Measurements from ENCODE around the gene AP4B1. TPM values are rescaled to one million over a fixed set of nuclear protein-coding genes. Genes with fewer than 3 reads are reported as not detected.

The AP4B1 gene
- polyA plus RNA-seq, 2 donors: 12.9 to 15.1 TPM

DNA sequence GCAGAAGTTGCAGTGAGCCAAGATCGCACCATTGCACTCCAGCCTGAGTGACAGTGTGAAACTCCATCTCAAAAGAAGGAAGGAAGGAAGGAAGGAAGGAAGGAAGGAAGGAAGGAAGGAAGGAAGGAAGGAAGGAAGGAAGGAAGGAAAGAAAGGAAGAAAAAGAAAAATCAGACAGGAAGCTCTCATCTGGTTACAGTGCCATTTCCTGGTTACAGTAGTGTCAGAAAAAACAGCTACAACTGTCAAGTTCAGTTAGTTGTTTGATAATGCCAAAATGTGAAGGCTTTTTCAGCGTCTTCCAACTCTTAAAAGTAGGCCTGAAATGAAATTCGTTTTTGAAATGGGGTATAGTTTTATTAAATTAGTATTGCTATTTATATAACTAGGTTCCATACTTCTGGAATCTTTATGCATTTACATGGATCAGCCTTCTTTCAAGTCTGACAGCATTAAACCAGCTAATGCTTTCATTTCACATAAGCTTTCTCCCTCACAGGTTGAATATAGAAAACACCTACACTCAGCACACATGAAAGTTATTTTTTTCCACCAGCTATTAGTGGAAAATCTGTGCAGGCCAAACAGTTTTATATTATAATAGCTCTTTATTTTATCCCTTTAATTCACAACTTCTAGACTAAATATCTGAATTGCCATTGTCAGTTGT lies 54.3 kb downstream of the AP4B1 start:
- Histone ChIP-seq H3K9me3 (ENCODE audit: control insufficient read depth in 2 of 2, insufficient read depth in 1 of 2, low read depth in 1 of 2, low read length in 1 of 2) (no peaks in the 10 kb centered on the region), H3K4me3 (ENCODE audit: low read depth in 1 of 2, low read length in 2 of 2) (no peak overlapping the region), H3K36me3 (ENCODE audit: control insufficient read depth in 2 of 2, insufficient read depth in 2 of 2, low read length in 1 of 2) (no peaks in the 10 kb centered on the region), H3K27ac (ENCODE audit: low read depth in 2 of 2, low read length in 1 of 2) (no peak overlapping the region), H3K4me1 (ENCODE audit: control insufficient read depth in 2 of 2, insufficient read depth in 2 of 2, low read length in 1 of 2) (no peaks in the 10 kb centered on the region), H3K27me3 (ENCODE audit: control insufficient read depth in 1 of 2, insufficient read depth in 2 of 2, low read length in 2 of 2) (no peaks in the 10 kb centered on the region)
- 69 to 70% methylated on average over 3 of the region's 3 CpGs for WGBS, 2 donors

GRCh38 chr1:113849072-113849471 lies 55.5 kb downstream of the AP4B1 start:
- H3K4me3 ChIP-seq (ENCODE audit: low read depth in 1 of 2, low read length in 2 of 2): no peak overlapping the region
- H3K9me3 ChIP-seq (ENCODE audit: control insufficient read depth in 2 of 2, insufficient read depth in 1 of 2, low read depth in 1 of 2, low read length in 1 of 2): no peaks in the 10 kb centered on the region
- H3K36me3 ChIP-seq (ENCODE audit: control insufficient read depth in 2 of 2, insufficient read depth in 2 of 2, low read length in 1 of 2): no peaks in the 10 kb centered on the region
- no peaks in the 10 kb centered on the region for H3K27me3 ChIP-seq (ENCODE audit: control insufficient read depth in 1 of 2, insufficient read depth in 2 of 2, low read length in 2 of 2)
- no peaks in the 10 kb centered on the region for H3K4me1 ChIP-seq (ENCODE audit: control insufficient read depth in 2 of 2, insufficient read depth in 2 of 2, low read length in 1 of 2)
- no peak overlapping the region for H3K27ac ChIP-seq (ENCODE audit: low read depth in 2 of 2, low read length in 1 of 2)

DNA sequence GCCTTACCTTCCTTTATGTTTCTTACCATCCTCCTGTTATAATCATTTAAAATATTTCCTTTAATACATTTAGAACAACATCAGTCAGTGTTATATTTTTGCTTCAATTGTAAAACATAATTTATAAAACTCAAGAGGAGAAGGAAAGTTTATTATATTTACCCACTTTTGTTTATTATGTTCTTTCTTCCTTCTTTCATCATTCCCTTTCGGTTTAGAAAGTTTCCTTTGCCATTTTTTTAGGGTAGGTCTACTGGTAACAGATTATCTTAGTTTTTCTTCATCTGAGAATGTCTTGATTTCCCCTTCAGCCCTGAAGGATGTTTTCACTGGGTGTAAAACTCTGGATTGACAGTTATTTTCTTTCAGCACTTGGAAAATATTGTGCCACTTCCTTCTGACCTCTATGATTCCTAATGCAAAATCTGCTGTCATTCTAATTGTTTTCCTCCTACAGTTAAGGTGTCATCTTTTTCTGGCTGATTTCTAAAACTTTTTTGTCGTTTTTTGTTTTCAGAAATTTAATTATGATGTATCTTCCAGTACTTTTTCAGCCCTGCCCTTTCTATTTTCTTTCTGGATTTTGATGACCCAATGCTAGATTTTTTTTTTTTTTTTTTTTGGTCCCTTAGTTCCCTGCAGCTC lies 58.1 kb downstream of the AP4B1 start:
- H3K27ac ChIP-seq (ENCODE audit: low read depth in 2 of 2, low read length in 1 of 2): no peak overlapping the region
- 77 to 84% methylated on average over 2 of the region's 2 CpGs for WGBS, 2 donors
- no peak overlapping the region for H3K4me3 ChIP-seq (ENCODE audit: low read depth in 1 of 2, low read length in 2 of 2)
- no peaks in the 10 kb centered on the region for H3K27me3 ChIP-seq (ENCODE audit: control insufficient read depth in 1 of 2, insufficient read depth in 2 of 2, low read length in 2 of 2)
- no peaks in the 10 kb centered on the region for H3K36me3 ChIP-seq (ENCODE audit: control insufficient read depth in 2 of 2, insufficient read depth in 2 of 2, low read length in 1 of 2)
- no peaks in the 10 kb centered on the region for H3K4me1 ChIP-seq (ENCODE audit: control insufficient read depth in 2 of 2, insufficient read depth in 2 of 2, low read length in 1 of 2)
- no peaks in the 10 kb centered on the region for H3K9me3 ChIP-seq (ENCODE audit: control insufficient read depth in 2 of 2, insufficient read depth in 1 of 2, low read depth in 1 of 2, low read length in 1 of 2)

Other genes with a start within 250 kb of the AP4B1 start
- gene PHTF1, start 145.3 kb downstream of the AP4B1 start, polyA plus RNA-seq: 1 to 10 TPM; 1.6 to 2.3 TPM
- 1 to 10 TPM; 2.9 to 3.5 TPM for gene RSBN1, start 92.3 kb downstream of the AP4B1 start, polyA plus RNA-seq
- 1 to 10 TPM in 1 of 2 donors, under 1 TPM in 1; 0.76 to 1.5 TPM for gene PTPN22, start 33.1 kb downstream of the AP4B1 start, polyA plus RNA-seq
- 1 to 10 TPM; 4.2 to 4.6 TPM for gene BCL2L15, start 17.2 kb downstream of the AP4B1 start, polyA plus RNA-seq
- gene DCLRE1B, start 527 bp upstream of the AP4B1 start, polyA plus RNA-seq: 1 to 10 TPM; 1.5 to 3.7 TPM
- 10 to 100 TPM; 10.8 to 14.5 TPM for gene HIPK1, start 24.5 kb upstream of the AP4B1 start, polyA plus RNA-seq
- gene OLFML3, start 74.7 kb upstream of the AP4B1 start, polyA plus RNA-seq: 1 to 10 TPM; 4.7 to 6.7 TPM
- not detected for gene SYT6, start 249.1 kb upstream of the AP4B1 start, polyA plus RNA-seq

Measured in esophagus (tissue), 2 donors.